ENCODE data around the gene MUS81. TPM values are rescaled to one million over a fixed set of nuclear protein-coding genes. Genes with fewer than 3 reads are reported as not detected.

Gene MUS81
- total and polyA plus RNA-seq, 2 of the 13 experiments (the other 11 are each of a cell fraction or from before 2014, with no cell fraction given), result 25.6 to 30.2 TPM

DNA sequence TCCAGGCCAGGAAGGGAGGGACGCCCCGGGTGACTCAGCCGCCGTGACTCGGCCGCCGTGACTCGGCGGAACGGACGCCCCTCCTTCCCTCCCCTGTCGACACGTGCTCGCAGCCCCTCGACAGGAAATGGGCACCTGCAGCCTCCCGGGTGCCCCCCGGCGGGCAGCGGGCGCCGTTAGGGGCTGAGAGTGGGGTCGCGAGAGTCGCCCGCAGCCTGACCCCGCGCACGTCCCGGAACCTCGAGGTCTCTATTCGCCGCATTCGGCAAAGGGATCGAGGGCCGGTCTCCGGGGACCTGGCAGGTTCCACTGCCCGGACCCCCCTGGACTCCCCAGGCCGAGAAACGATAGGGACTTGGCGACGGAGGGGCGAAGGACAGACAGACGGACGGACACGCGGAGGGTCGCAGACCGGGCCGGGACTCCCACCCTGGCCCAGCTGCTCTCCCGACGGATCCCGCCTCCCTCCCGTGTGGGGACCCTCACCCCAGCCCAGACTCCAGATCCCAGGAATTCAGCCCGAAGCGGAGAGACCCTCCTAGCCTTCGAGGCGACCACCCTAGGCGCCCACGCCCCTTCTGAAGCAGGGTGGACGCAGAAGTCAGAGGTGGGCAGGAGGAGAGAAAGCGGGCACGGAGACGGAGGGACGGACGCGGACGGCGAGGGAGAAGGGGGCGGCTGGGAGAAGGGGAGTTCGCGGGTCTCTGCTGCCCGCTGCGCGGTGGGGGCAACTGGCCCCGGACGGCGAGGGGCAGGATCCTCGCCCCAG, 39.3 kb downstream of the MUS81 start:
- peaks cover 6 to 16% of the 10 kb centered on the region in 2 experiments; a peak in 4 of 5 replicates for H3K36me3 ChIP-seq (replicated peaks in 1 of 2; ENCODE audit: control insufficient read depth in 1 of 2, insufficient read depth in 2 of 2, low read length in 2 of 2)
- FAIRE-seq (no peak), DNase-seq (ENCODE audit: low spot score) (peak; percentile 58)
- TF ChIP-seq ZNF256 (CRISPR knock-in tag; conservative IDR thresholded peaks at IDR 0.05) (no peak), NR2F2 (IDR thresholded peaks at IDR 0.05; ENCODE audit: borderline replicate concordance, low read depth) (no peak), RXRA (CRISPR knock-in tag; IDR thresholded peaks at IDR 0.05) (peak; percentile 56; the same call in 1 of the 2 replicates), NFE2 (CRISPR knock-in tag; IDR thresholded peaks at IDR 0.05) (peak; percentile 69; the same call in 1 of the 2 replicates), ZNF552 (CRISPR knock-in tag; IDR thresholded peaks at IDR 0.05; ENCODE audit: borderline replicate concordance) (no peak), NR3C1 (CRISPR knock-in tag; IDR thresholded peaks at IDR 0.05) (no peak), NFIC (IDR thresholded peaks at IDR 0.05; ENCODE audit: low read length) (no peak), HNF4A (CRISPR knock-in tag; IDR thresholded peaks at IDR 0.05) (no peak), ZNF230 (CRISPR knock-in tag; IDR thresholded peaks at IDR 0.05) (no peak), CBX5 (CRISPR knock-in tag; IDR thresholded peaks at IDR 0.05; ENCODE audit: borderline replicate concordance) (no peak), NBN (conservative IDR thresholded peaks at IDR 0.05) (no peak), ZSCAN22 (CRISPR knock-in tag; IDR thresholded peaks at IDR 0.05) (no peak), ZNF792 (CRISPR knock-in tag; IDR thresholded peaks at IDR 0.05) (no peak), TCF7 (IDR thresholded peaks at IDR 0.05; ENCODE audit: low read depth) (no peak), WIZ (CRISPR knock-in tag; IDR thresholded peaks at IDR 0.05) (no peak), ZNF7 (CRISPR knock-in tag; IDR thresholded peaks at IDR 0.05) (no peak), ZNF235 (CRISPR knock-in tag; IDR thresholded peaks at IDR 0.05; ENCODE audit: borderline replicate concordance) (no peak)
- TF ChIP-seq, protein P1, sequence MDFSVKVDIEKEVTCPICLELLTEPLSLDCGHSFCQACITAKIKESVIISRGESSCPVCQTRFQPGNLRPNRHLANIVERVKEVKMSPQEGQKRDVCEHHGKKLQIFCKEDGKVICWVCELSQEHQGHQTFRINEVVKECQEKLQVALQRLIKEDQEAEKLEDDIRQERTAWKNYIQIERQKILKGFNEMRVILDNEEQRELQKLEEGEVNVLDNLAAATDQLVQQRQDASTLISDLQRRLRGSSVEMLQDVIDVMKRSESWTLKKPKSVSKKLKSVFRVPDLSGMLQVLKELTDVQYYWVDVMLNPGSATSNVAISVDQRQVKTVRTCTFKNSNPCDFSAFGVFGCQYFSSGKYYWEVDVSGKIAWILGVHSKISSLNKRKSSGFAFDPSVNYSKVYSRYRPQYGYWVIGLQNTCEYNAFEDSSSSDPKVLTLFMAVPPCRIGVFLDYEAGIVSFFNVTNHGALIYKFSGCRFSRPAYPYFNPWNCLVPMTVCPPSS (IDR thresholded peaks at IDR 0.05), result no peak
- TF ChIP-seq, protein P2, sequence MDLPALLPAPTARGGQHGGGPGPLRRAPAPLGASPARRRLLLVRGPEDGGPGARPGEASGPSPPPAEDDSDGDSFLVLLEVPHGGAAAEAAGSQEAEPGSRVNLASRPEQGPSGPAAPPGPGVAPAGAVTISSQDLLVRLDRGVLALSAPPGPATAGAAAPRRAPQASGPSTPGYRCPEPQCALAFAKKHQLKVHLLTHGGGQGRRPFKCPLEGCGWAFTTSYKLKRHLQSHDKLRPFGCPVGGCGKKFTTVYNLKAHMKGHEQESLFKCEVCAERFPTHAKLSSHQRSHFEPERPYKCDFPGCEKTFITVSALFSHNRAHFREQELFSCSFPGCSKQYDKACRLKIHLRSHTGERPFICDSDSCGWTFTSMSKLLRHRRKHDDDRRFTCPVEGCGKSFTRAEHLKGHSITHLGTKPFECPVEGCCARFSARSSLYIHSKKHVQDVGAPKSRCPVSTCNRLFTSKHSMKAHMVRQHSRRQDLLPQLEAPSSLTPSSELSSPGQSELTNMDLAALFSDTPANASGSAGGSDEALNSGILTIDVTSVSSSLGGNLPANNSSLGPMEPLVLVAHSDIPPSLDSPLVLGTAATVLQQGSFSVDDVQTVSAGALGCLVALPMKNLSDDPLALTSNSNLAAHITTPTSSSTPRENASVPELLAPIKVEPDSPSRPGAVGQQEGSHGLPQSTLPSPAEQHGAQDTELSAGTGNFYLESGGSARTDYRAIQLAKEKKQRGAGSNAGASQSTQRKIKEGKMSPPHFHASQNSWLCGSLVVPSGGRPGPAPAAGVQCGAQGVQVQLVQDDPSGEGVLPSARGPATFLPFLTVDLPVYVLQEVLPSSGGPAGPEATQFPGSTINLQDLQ (CRISPR knock-in tag; IDR thresholded peaks at IDR 0.05), result no peak
- TF ChIP-seq, protein P3, sequence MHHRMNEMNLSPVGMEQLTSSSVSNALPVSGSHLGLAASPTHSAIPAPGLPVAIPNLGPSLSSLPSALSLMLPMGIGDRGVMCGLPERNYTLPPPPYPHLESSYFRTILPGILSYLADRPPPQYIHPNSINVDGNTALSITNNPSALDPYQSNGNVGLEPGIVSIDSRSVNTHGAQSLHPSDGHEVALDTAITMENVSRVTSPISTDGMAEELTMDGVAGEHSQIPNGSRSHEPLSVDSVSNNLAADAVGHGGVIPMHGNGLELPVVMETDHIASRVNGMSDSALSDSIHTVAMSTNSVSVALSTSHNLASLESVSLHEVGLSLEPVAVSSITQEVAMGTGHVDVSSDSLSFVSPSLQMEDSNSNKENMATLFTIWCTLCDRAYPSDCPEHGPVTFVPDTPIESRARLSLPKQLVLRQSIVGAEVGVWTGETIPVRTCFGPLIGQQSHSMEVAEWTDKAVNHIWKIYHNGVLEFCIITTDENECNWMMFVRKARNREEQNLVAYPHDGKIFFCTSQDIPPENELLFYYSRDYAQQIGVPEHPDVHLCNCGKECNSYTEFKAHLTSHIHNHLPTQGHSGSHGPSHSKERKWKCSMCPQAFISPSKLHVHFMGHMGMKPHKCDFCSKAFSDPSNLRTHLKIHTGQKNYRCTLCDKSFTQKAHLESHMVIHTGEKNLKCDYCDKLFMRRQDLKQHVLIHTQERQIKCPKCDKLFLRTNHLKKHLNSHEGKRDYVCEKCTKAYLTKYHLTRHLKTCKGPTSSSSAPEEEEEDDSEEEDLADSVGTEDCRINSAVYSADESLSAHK (CRISPR knock-in tag; IDR thresholded peaks at IDR 0.05; ENCODE audit: borderline replicate concordance), result no peak; the same call in 1 of the 2 replicates

More for the DNA sequence above, 39.3 kb downstream of the MUS81 start:
- peak overlapping the region; percentile 84 to 89 (median 89) for H3K4me3 ChIP-seq (replicated peaks in 1 of 3; ENCODE audit: insufficient read depth in 1 of 3, low read depth in 2 of 3, low read length in 3 of 3)
- H2AFZ ChIP-seq (ENCODE audit: low read length), result no peak overlapping the region
- peaks cover 32% of the 10 kb centered on the region for H3K79me2 ChIP-seq (ENCODE audit: insufficient read depth, low read length)
- ChIA-PET CTCF (ENCODE audit: low intra/inter-chr PET ratio, low total read pairs) (interaction anchor here (1.2 kb wide), 1 partner anchor 11 kb away, joined by 3 read pairs; the partner anchor contains the start of gene FIBP), POLR2A (interaction anchor here (1.4 to 6.2 kb wide), 9 partner anchors 9 to 187 kb away, joined by 4 to 95 read pairs (median 8); partner anchors contain the start of genes C11orf68, CCDC85B, CFL1 and FIBP)
- no TSS peak for BruUV-seq (replicated peaks)
- no peaks in the 10 kb centered on the region; a peak in 1 of 5 replicates for H3K27me3 ChIP-seq (ENCODE audit: control insufficient read depth in 1 of 2, insufficient read depth in 2 of 2, low read length in 2 of 2)
- intact Hi-C loops (cut with micrococcal nuclease; ENCODE audit: unreplicated experiment) (no loop called here), in situ Hi-C loops (cut with HindIII; ENCODE audit: extremely low pct_ligation_motif_present, low pct_unique_long_range_greater_than_20kb) (no loop called here)
- peak overlapping the region; percentile 93 for H3K4me2 ChIP-seq (ENCODE audit: low read depth, low read length)
- peaks cover 55% of the 10 kb centered on the region for H3K4me1 ChIP-seq (ENCODE audit: insufficient read depth, low read length)
- H3K27ac ChIP-seq (ENCODE audit: extremely low read length, insufficient read depth, low read length), result peak overlapping the region; percentile 66
- peak; percentile 55 for ATAC-seq
- peak overlapping the region; percentile 88 for H3K9ac ChIP-seq (ENCODE audit: insufficient read depth, low read depth, low read length)
- H4K20me1 ChIP-seq (ENCODE audit: insufficient read depth, low read length), result no peaks in the 10 kb centered on the region
- no peaks in the 10 kb centered on the region for H3K9me3 ChIP-seq (ENCODE audit: low read length)
- WGBS (ENCODE audit: low lambda C conversion rate), result 0% methylated on average over 11 of the region's 78 CpGs

Measured in HepG2 (cell line).